Muscle of leg (tissue), 16 donors: Measurements from ENCODE around the gene BBIP1. TPM values are rescaled to one million over a fixed set of nuclear protein-coding genes. Genes with fewer than 3 reads are reported as not detected.

ENCODE experiments used
- DNase-seq: peaks from one replicate; pipeline ENCODE4 v3.0.0; 2013
- H3K27ac ChIP-seq: one replicate; pipeline ENCODE4 v1.5.1; 2013; ENCODE audit warnings: mild to moderate bottlenecking, low read length, control low read depth
- H3K27me3 ChIP-seq: one replicate; pipeline ENCODE4 v1.6.1; 2013; ENCODE audit warnings: low read length; ENCODE audit not compliant: control insufficient read depth, insufficient read depth
- H3K36me3 ChIP-seq: one replicate; pipeline ENCODE4 v1.6.1; 2013; ENCODE audit warnings: low read length; ENCODE audit not compliant: control insufficient read depth, insufficient read depth
- H3K4me1 ChIP-seq: one replicate; pipeline ENCODE4 v1.6.1; 2013; ENCODE audit warnings: low read length; ENCODE audit not compliant: control insufficient read depth, insufficient read depth
- H3K4me3 ChIP-seq: one replicate; pipeline ENCODE4 v1.5.1; 2013; ENCODE audit warnings: low read length, control low read depth
- H3K9me3 ChIP-seq: replicated peaks from 2 replicates; pipeline ENCODE4 v1.6.1; 2013; ENCODE audit warnings: low read depth, low read length; ENCODE audit not compliant: control insufficient read depth
- WGBS: methylation state at CpG from one replicate; pipeline ENCODE4 v1.1.5; 2013; ENCODE audit warnings: missing lambda C conversion rate; ENCODE audit not compliant: insufficient coverage; 5-methylcytosine and 5-hydroxymethylcytosine counted together
- long read RNA-seq, 11 donors: transcript quantifications; one replicate each; lab custom pipeline, GENCODE V29; 2026
- polyA plus RNA-seq, 8 donors: library from polyadenylated mRNA; unstranded; fragments of 120-200 nt; gene quantifications; one replicate each; pipeline versions ENCODE4 v1.2.1 to v1.2.3, GENCODE V29; 2013; ENCODE audit warnings: inconsistent platforms in 1 of 8, low replicate concordance in 1 of 8; ENCODE audit not compliant: insufficient read length in 8 of 8, insufficient read depth in 1 of 8
- total RNA-seq: library from RNA; stranded (reverse); fragments of 120-200 nt; gene quantifications from one replicate; pipeline ENCODE4 v1.2.4, GENCODE V29; 2013

Gene BBIP1, protein sequence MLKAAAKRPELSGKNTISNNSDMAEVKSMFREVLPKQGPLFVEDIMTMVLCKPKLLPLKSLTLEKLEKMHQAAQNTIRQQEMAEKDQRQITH
- total RNA-seq (22.5 TPM), polyA plus RNA-seq (10 to 100 TPM; 23.4 to 29.9 (median 27.9) TPM)
- long read RNA-seq, donor 1, partial matches to known transcripts = 0 of 1 reads
- long read RNA-seq, donor 1, other reads (novel, unspliced or antisense) = 0 of 1 reads
- long read RNA-seq, donor 2, partial matches to known transcripts = 0 of 2 reads
- long read RNA-seq, donor 2, other reads (novel, unspliced or antisense) = 0 of 2 reads
- long read RNA-seq, donor 3, full-length matches to known transcripts = 5 of 5 reads
- long read RNA-seq, donor 3, partial matches to known transcripts = 0 of 5 reads
- long read RNA-seq, donor 3, other reads (novel, unspliced or antisense) = 0 of 5 reads
- long read RNA-seq, donor 4, full-length matches to known transcripts = 8 of 8 reads
- long read RNA-seq, donor 4, partial matches to known transcripts = 0 of 8 reads
- long read RNA-seq, donor 4, other reads (novel, unspliced or antisense) = 0 of 8 reads
- long read RNA-seq, donor 5, full-length matches to known transcripts = 17 of 17 reads
- long read RNA-seq, donor 5, partial matches to known transcripts = 0 of 17 reads
- long read RNA-seq, donor 5, other reads (novel, unspliced or antisense) = 0 of 17 reads
- long read RNA-seq, donor 6, full-length matches to known transcripts = 22 of 42 reads
- long read RNA-seq, donor 6, partial matches to known transcripts = 20 of 42 reads
- long read RNA-seq, donor 6, other reads (novel, unspliced or antisense) = 0 of 42 reads
- long read RNA-seq, donor 7, transcript BBIP1-207 (4 exons, 2,119 nt) = major isoform, 18 of 21 reads
- long read RNA-seq, donor 7, partial matches to known transcripts = 0 of 21 reads
- long read RNA-seq, donor 7, other reads (novel, unspliced or antisense) = 0 of 21 reads
- long read RNA-seq, donor 8, full-length matches to known transcripts = 15 of 15 reads
- long read RNA-seq, donor 8, partial matches to known transcripts = 0 of 15 reads
- long read RNA-seq, donor 8, other reads (novel, unspliced or antisense) = 0 of 15 reads
- long read RNA-seq, donor 9, full-length matches to known transcripts = 7 of 7 reads
- long read RNA-seq, donor 9, partial matches to known transcripts = 0 of 7 reads
- long read RNA-seq, donor 9, other reads (novel, unspliced or antisense) = 0 of 7 reads
- long read RNA-seq, donor 10, full-length matches to known transcripts = 23 of 23 reads
- long read RNA-seq, donor 10, partial matches to known transcripts = 0 of 23 reads
- long read RNA-seq, donor 10, other reads (novel, unspliced or antisense) = 0 of 23 reads
- long read RNA-seq, donor 11, full-length matches to known transcripts = 15 of 15 reads
- long read RNA-seq, donor 11, partial matches to known transcripts = 0 of 15 reads
- long read RNA-seq, donor 11, other reads (novel, unspliced or antisense) = 0 of 15 reads

GRCh38 chr10:110918643-110919348 is at the start of gene BBIP1:
Gene BBIP1, minus strand, starts transcription at chr10:110919180. Its CDS starts 1,023 bp downstream, at chr10:110918157.
- Histone ChIP-seq H3K4me3 (peak within 1 kb of the TSS; percentile 80), H3K9me3 (no peaks in the 10 kb centered on the region), H3K27ac (peak within 1 kb of the TSS; percentile 100), H3K36me3 (no peaks in the 10 kb centered on the region), H3K27me3 (no peaks in the 10 kb centered on the region), H3K4me1 (no peaks in the 10 kb centered on the region)
- DNase-seq = peak; percentile 100
- WGBS = 0% methylated on average over 38 of the region's 40 CpGs

DNA sequence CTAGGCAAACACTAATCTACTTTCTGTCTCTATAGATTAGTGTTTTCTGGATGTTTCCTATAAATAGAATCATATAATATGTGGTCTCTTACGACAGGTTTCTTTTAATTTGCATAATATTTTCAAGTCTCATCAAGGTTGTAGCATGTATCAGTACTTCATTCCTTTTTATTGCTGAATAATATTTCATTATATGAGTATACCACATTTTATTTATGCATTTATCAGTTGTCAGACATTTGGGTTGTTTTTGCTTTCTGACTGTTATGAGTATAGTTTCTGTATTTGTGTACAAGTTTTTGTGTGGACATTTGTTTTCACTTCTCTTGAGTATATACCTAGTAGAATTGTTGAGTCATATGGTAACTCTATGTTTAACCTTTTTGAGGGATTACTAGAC is 48.7 kb upstream of the BBIP1 start:
- Histone ChIP-seq H3K9me3 (no peaks in the 10 kb centered on the region), H3K27ac (no peak overlapping the region), H3K4me3 (no peak overlapping the region), H3K27me3 (no peaks in the 10 kb centered on the region), H3K4me1 (no peaks in the 10 kb centered on the region), H3K36me3 (no peaks in the 10 kb centered on the region)
- WGBS = no CpG with 5 or more reads among the region's 1 CpG
- DNase-seq = no peak

- DNase-seq = no peak
- Histone ChIP-seq H3K4me1 (no peaks in the 10 kb centered on the region), H3K27ac (no peak overlapping the region), H3K36me3 (no peaks in the 10 kb centered on the region), H3K4me3 (no peak overlapping the region), H3K9me3 (no peaks in the 10 kb centered on the region), H3K27me3 (no peaks in the 10 kb centered on the region)
- WGBS = no CpG with 5 or more reads among the region's 3 CpGs
Observed at GRCh38 chr10:110967009-110967630, 48.1 kb upstream of the BBIP1 start.

- no CpG with 5 or more reads among the region's 1 CpG for WGBS
- H3K27ac ChIP-seq = no peak overlapping the region
Observed at GRCh38 chr10:110966146-110966545, 47.2 kb upstream of the BBIP1 start.

DNA sequence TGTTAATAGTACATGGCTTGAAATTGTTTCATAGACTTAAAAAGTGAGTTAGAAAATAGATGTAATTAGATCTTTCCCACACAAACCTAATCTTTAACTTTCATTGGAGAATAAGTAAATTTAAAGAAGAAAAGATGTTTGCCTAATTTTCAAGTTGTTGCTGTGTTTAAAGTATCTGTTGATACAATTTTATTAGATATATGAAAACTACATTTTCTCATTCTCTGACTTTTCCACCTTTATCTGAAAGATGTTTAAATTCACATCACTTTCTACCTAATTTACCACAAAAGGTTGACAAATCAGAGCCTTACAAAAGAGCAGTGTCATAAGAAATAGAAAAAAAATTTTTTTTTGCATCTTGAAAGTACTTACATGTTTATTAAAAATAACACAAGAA is 46.2 kb upstream of the BBIP1 start:
- H3K9me3 ChIP-seq = no peaks in the 10 kb centered on the region
- no peaks in the 10 kb centered on the region for H3K27me3 ChIP-seq
- H3K4me1 ChIP-seq = no peaks in the 10 kb centered on the region
- H3K36me3 ChIP-seq = no peaks in the 10 kb centered on the region
- no peak for DNase-seq
- H3K4me3 ChIP-seq = no peak overlapping the region
- H3K27ac ChIP-seq = no peak overlapping the region

More at GRCh38 chr10:110966146-110966545, 47.2 kb upstream of the BBIP1 start:
- Histone ChIP-seq H3K27me3 (no peaks in the 10 kb centered on the region), H3K4me1 (no peaks in the 10 kb centered on the region), H3K4me3 (no peak overlapping the region), H3K9me3 (no peaks in the 10 kb centered on the region), H3K36me3 (no peaks in the 10 kb centered on the region)
- DNase-seq = no peak

GRCh38 chr10:110964681-110965080 is 45.7 kb upstream of the BBIP1 start:
- no peaks in the 10 kb centered on the region for H3K36me3 ChIP-seq
- H3K27me3 ChIP-seq = no peaks in the 10 kb centered on the region
- H3K27ac ChIP-seq = no peak overlapping the region
- H3K4me1 ChIP-seq = no peaks in the 10 kb centered on the region
- no peak overlapping the region for H3K4me3 ChIP-seq
- no peak for DNase-seq
- no CpG with 5 or more reads among the region's 5 CpGs for WGBS
- H3K9me3 ChIP-seq = no peaks in the 10 kb centered on the region

DNA sequence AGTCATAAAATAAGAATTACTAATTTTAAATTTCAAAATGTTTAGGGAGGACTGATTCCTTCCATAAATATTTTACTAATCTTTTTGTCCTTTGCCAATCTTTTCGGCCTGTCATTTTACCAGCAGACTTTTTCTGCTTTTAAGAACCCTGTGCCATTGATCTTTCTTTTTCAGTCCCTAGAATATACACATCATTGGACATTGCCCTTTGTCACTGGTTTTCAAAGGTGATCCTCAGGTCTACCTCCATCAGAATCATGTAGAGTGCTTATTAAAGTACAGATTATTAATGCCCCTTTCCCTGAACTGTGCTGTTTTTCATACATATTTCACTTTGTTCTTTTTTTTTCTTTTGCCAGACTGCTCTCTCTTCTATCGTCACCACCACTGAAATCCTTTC is 44.2 kb upstream of the BBIP1 start:
- WGBS = 100% methylated on average over 1 of the region's 2 CpGs
- no peak for DNase-seq
- H3K9me3 ChIP-seq = no peaks in the 10 kb centered on the region
- H3K27ac ChIP-seq = no peak overlapping the region
- H3K4me1 ChIP-seq = no peaks in the 10 kb centered on the region
- H3K4me3 ChIP-seq = no peak overlapping the region
- H3K36me3 ChIP-seq = no peaks in the 10 kb centered on the region
- no peaks in the 10 kb centered on the region for H3K27me3 ChIP-seq

GRCh38 chr10:110962443-110962842 is 43.5 kb upstream of the BBIP1 start:
- Histone ChIP-seq H3K36me3 (no peaks in the 10 kb centered on the region), H3K9me3 (no peaks in the 10 kb centered on the region), H3K4me1 (no peaks in the 10 kb centered on the region), H3K27ac (no peak overlapping the region), H3K27me3 (no peaks in the 10 kb centered on the region), H3K4me3 (no peak overlapping the region)
- 85% methylated on average over 1 of the region's 2 CpGs for WGBS
- no peak for DNase-seq

DNA sequence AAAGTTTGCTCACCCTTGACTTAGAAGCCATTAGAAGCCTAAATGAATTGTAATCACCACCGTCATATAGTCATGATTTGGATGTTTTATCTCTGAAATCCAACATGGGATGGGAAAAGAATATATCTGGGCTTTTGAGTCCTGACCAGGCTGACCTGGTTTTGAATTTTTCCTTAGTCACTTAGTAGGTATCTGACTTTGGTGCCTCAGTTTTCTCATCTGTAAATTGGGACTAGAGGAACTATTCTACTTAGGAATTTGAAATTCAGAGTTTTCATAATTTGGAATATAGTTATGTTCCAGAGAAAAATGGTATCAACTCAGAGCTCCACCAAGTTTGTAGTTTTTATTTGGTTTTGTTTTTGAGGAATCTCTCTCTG is 41.3 kb upstream of the BBIP1 start:
- no peaks in the 10 kb centered on the region for H3K4me1 ChIP-seq
- DNase-seq = no peak
- no peaks in the 10 kb centered on the region for H3K27me3 ChIP-seq
- no CpG with 5 or more reads among the region's 1 CpG for WGBS
- no peak overlapping the region for H3K4me3 ChIP-seq
- no peaks in the 10 kb centered on the region for H3K9me3 ChIP-seq
- no peak overlapping the region for H3K27ac ChIP-seq
- H3K36me3 ChIP-seq = no peaks in the 10 kb centered on the region
